Astrocyte (in vitro differentiated cells and primary cell): Measurements from ENCODE around the gene C12orf42. TPM values are rescaled to one million over a fixed set of nuclear protein-coding genes. Genes with fewer than 3 reads are reported as not detected.

ENCODE experiments used
- DNase-seq: peaks from one replicate; pipeline ENCODE4 v3.0.0-alpha.2; 2010; ENCODE audit warnings: low read depth
- FAIRE-seq: peaks from 2 replicates; lab custom pipeline; 2011; peaks lifted over from hg19 to GRCh38; lab: Jason Lieb, UNC
- H2AFZ ChIP-seq: 2 replicates; pipeline ENCODE4 v1.6.0; 2012; ENCODE audit warnings: low read depth, low read length, inconsistent platforms
- H3K27ac ChIP-seq: 2 replicates; pipeline ENCODE4 v1.5.1; 2011; ENCODE audit warnings: low read depth, low read length, inconsistent platforms
- H3K27me3 ChIP-seq: 2 replicates; pipeline ENCODE4 v1.6.0; 2011; ENCODE audit warnings: low read length, inconsistent platforms; ENCODE audit not compliant: insufficient read depth
- H3K36me3 ChIP-seq: 2 replicates; pipeline ENCODE4 v1.5.1; 2011; ENCODE audit warnings: low read length, inconsistent platforms; ENCODE audit not compliant: insufficient read depth
- H3K4me1 ChIP-seq: 2 replicates; pipeline ENCODE4 v1.5.1; 2011; ENCODE audit warnings: low read length, inconsistent platforms; ENCODE audit not compliant: insufficient read depth
- H3K4me2 ChIP-seq: 2 replicates; pipeline ENCODE4 v1.6.0; 2012; ENCODE audit warnings: low read length, inconsistent platforms
- H3K4me3 ChIP-seq: 2 replicates; pipeline ENCODE4 v1.5.1; 2011; ENCODE audit warnings: low read depth, mild to moderate bottlenecking, low read length, inconsistent platforms; ENCODE audit not compliant: insufficient read depth
- H3K79me2 ChIP-seq: 2 replicates; pipeline ENCODE4 v1.6.0; 2012; ENCODE audit warnings: mild to moderate bottlenecking, low read length, inconsistent platforms; ENCODE audit not compliant: insufficient read depth
- H3K9ac ChIP-seq: 2 replicates; pipeline ENCODE4 v1.6.0; 2012; ENCODE audit warnings: mild to moderate bottlenecking, low read length, inconsistent platforms
- H3K9me3 ChIP-seq: 2 replicates; pipeline ENCODE4 v1.5.1; 2012; ENCODE audit warnings: low read depth, mild to moderate bottlenecking, low read length, inconsistent platforms; ENCODE audit not compliant: insufficient read depth
- H4K20me1 ChIP-seq: 2 replicates; pipeline ENCODE4 v1.6.0; 2012; ENCODE audit warnings: low read length, inconsistent platforms; ENCODE audit not compliant: insufficient read depth
- H3K27ac Mint-ChIP-seq: one replicate; pipeline ENCODE4 v1.8.0; 2021; ENCODE audit warnings: mild to moderate bottlenecking, mixed read lengths; ENCODE audit not compliant: unreplicated experiment
- H3K27me3 Mint-ChIP-seq: one replicate; pipeline ENCODE4 v1.8.0; 2021; ENCODE audit warnings: low read depth, mixed read lengths; ENCODE audit not compliant: unreplicated experiment
- H3K36me3 Mint-ChIP-seq: one replicate; pipeline ENCODE4 v1.8.0; 2021; ENCODE audit warnings: low read depth, mixed read lengths; ENCODE audit not compliant: unreplicated experiment
- H3K4me1 Mint-ChIP-seq: one replicate; pipeline ENCODE4 v1.8.0; 2021; ENCODE audit warnings: low read depth, mixed read lengths; ENCODE audit not compliant: unreplicated experiment
- H3K4me3 Mint-ChIP-seq: one replicate; pipeline ENCODE4 v1.8.0; 2021; ENCODE audit warnings: mild to moderate bottlenecking, moderate library complexity, mixed read lengths; ENCODE audit not compliant: unreplicated experiment
- H3K9me3 Mint-ChIP-seq: one replicate; pipeline ENCODE4 v1.8.0; 2021; ENCODE audit warnings: mild to moderate bottlenecking, mixed read lengths; ENCODE audit not compliant: unreplicated experiment
- EZH2 ChIP-seq: IDR thresholded peaks from 2 replicates; pipeline ENCODE4 v1.6.1; 2012; ENCODE audit warnings: mild to moderate bottlenecking, low read length, inconsistent platforms; ENCODE audit not compliant: insufficient read depth
- total RNA-seq: library from RNA; stranded (reverse); gene quantifications from 2 replicates; pipeline ENCODE4 v1.2.1, GENCODE V29; 2021
- TF ChIP-seq, protein P1 (sequence below): IDR thresholded peaks from 2 replicates; pipeline ENCODE4 v1.5.1; 2011; ENCODE audit warnings: low read depth, mild to moderate bottlenecking, inconsistent platforms, low read length, moderate library complexity; ENCODE audit not compliant: insufficient read depth

The C12orf42 gene
- total RNA-seq, 1 donor from 2014 or later, result not detected

- DNase-seq, result no peak
- H3K9me3 Mint-ChIP-seq, result no peaks in the 10 kb centered on the region
- H3K4me3 ChIP-seq, result no peak overlapping the region
These were observed 177.2 kb downstream of the C12orf42 start for GRCh38 chr12:103318566-103318965.

GRCh38 chr12:103317220-103317619 is 178.5 kb downstream of the C12orf42 start:
- FAIRE-seq, result no peak
- Histone ChIP-seq H3K9ac (no peak overlapping the region), H3K4me3 (no peak overlapping the region), H3K36me3 (no peaks in the 10 kb centered on the region), H3K79me2 (no peaks in the 10 kb centered on the region), H3K4me2 (no peak overlapping the region), H3K27ac (no peak overlapping the region), H3K4me1 (no peaks in the 10 kb centered on the region), H4K20me1 (no peaks in the 10 kb centered on the region), H2AFZ (no peak overlapping the region), H3K9me3 (no peaks in the 10 kb centered on the region), H3K27me3 (no peaks in the 10 kb centered on the region)
- no peak overlapping the region for H3K4me3 Mint-ChIP-seq
- DNase-seq, result no peak
- no peak overlapping the region for H3K27ac Mint-ChIP-seq
- no peaks in the 10 kb centered on the region for H3K9me3 Mint-ChIP-seq
- peaks cover under 1% of the 10 kb centered on the region for H3K27me3 Mint-ChIP-seq
- H3K36me3 Mint-ChIP-seq, result no peaks in the 10 kb centered on the region
- TF ChIP-seq, protein P1, sequence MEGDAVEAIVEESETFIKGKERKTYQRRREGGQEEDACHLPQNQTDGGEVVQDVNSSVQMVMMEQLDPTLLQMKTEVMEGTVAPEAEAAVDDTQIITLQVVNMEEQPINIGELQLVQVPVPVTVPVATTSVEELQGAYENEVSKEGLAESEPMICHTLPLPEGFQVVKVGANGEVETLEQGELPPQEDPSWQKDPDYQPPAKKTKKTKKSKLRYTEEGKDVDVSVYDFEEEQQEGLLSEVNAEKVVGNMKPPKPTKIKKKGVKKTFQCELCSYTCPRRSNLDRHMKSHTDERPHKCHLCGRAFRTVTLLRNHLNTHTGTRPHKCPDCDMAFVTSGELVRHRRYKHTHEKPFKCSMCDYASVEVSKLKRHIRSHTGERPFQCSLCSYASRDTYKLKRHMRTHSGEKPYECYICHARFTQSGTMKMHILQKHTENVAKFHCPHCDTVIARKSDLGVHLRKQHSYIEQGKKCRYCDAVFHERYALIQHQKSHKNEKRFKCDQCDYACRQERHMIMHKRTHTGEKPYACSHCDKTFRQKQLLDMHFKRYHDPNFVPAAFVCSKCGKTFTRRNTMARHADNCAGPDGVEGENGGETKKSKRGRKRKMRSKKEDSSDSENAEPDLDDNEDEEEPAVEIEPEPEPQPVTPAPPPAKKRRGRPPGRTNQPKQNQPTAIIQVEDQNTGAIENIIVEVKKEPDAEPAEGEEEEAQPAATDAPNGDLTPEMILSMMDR, result no peak
- no peak for TF ChIP-seq EZH2
- no peaks in the 10 kb centered on the region for H3K4me1 Mint-ChIP-seq

More at GRCh38 chr12:103318566-103318965, 177.2 kb downstream of the C12orf42 start:
- no peaks in the 10 kb centered on the region for H3K36me3 Mint-ChIP-seq
- H3K36me3 ChIP-seq, result no peaks in the 10 kb centered on the region
- H3K4me1 Mint-ChIP-seq, result no peaks in the 10 kb centered on the region
- no peaks in the 10 kb centered on the region for H4K20me1 ChIP-seq
- H3K9me3 ChIP-seq, result no peaks in the 10 kb centered on the region
- no peaks in the 10 kb centered on the region for H3K4me1 ChIP-seq
- H3K27me3 ChIP-seq, result no peaks in the 10 kb centered on the region
- no peaks in the 10 kb centered on the region for H3K79me2 ChIP-seq
- FAIRE-seq, result no peak
- no peaks in the 10 kb centered on the region for H3K27me3 Mint-ChIP-seq
- H3K4me2 ChIP-seq, result no peak overlapping the region
- H3K9ac ChIP-seq, result no peak overlapping the region
- TF ChIP-seq EZH2, result no peak
- TF ChIP-seq, protein P1, result no peak
- no peak overlapping the region for H3K4me3 Mint-ChIP-seq
- no peak overlapping the region for H3K27ac Mint-ChIP-seq
- H2AFZ ChIP-seq, result no peak overlapping the region
- no peak overlapping the region for H3K27ac ChIP-seq

GRCh38 chr12:103314786-103315185 is 181.0 kb downstream of the C12orf42 start:
- Mint-ChIP-seq H3K27ac (no peak overlapping the region), H3K9me3 (no peaks in the 10 kb centered on the region), H3K4me1 (no peaks in the 10 kb centered on the region), H3K4me3 (no peak overlapping the region), H3K27me3 (peaks cover 7% of the 10 kb centered on the region), H3K36me3 (no peaks in the 10 kb centered on the region)
- no peak overlapping the region for H3K27ac ChIP-seq
- H2AFZ ChIP-seq, result no peak overlapping the region
- DNase-seq, result no peak
- no peaks in the 10 kb centered on the region for H3K27me3 ChIP-seq
- no peaks in the 10 kb centered on the region for H3K9me3 ChIP-seq
- no peak overlapping the region for H3K4me2 ChIP-seq
- H3K36me3 ChIP-seq, result no peaks in the 10 kb centered on the region
- no peaks in the 10 kb centered on the region for H3K4me1 ChIP-seq
- no peak overlapping the region for H3K9ac ChIP-seq
- no peak overlapping the region for H3K4me3 ChIP-seq
- no peak for TF ChIP-seq EZH2
- TF ChIP-seq, protein P1, result no peak
- H4K20me1 ChIP-seq, result no peaks in the 10 kb centered on the region
- no peak for FAIRE-seq
- H3K79me2 ChIP-seq, result no peaks in the 10 kb centered on the region
